HepG2 (cell line): ENCODE measurements around the gene CYSRT1. TPM values are rescaled to one million over a fixed set of nuclear protein-coding genes. Genes with fewer than 3 reads are reported as not detected.

ENCODE experiments used
- ARNT2 ChIP-seq: sonication (generic); formaldehyde crosslinking; IDR thresholded peaks from 2 replicates; pipeline ENCODE4 v1.8.0; 2022; ENCODE audit warnings: mild to moderate bottlenecking, low read depth, missing genetic modification reagents, moderate library complexity
- FOSL2 ChIP-seq: sonication (generic); formaldehyde crosslinking; IDR thresholded peaks from 2 replicates; pipeline ENCODE4 v1.4.0; 2020; ENCODE audit warnings: missing genetic modification reagents
- HOXA3 ChIP-seq: sonication (generic); formaldehyde crosslinking; IDR thresholded peaks from 2 replicates; pipeline ENCODE4 v1.5.0; 2020; ENCODE audit warnings: missing genetic modification reagents
- NFKB2 ChIP-seq: sonication (generic); formaldehyde crosslinking; IDR thresholded peaks from 2 replicates; pipeline ENCODE4 v1.4.0; 2020; ENCODE audit warnings: missing genetic modification reagents, borderline replicate concordance
- REPIN1 ChIP-seq: sonication (generic); formaldehyde crosslinking; IDR thresholded peaks from 2 replicates; pipeline ENCODE4 v1.8.0; 2022; ENCODE audit warnings: missing genetic modification reagents, low read depth, mild to moderate bottlenecking, borderline replicate concordance
- ZKSCAN8 ChIP-seq: IDR thresholded peaks from 2 replicates; pipeline ENCODE4 v1.6.1; 2016; ENCODE audit warnings: borderline replicate concordance, missing genetic modification reagents, missing compliant biosample characterization
- ZNF335 ChIP-seq: sonication (generic); formaldehyde crosslinking; IDR thresholded peaks from 2 replicates; pipeline ENCODE4 v1.4.0; 2020; ENCODE audit warnings: missing genetic modification reagents
- ZNF556 ChIP-seq: sonication (generic); formaldehyde crosslinking; IDR thresholded peaks from 2 replicates; pipeline ENCODE4 v1.4.0; 2020; ENCODE audit warnings: mild to moderate bottlenecking, missing genetic modification reagents, borderline replicate concordance
- ZNF768 ChIP-seq: sonication (generic); formaldehyde crosslinking; IDR thresholded peaks from 2 replicates; pipeline ENCODE4 v1.4.0; 2020; ENCODE audit warnings: missing genetic modification reagents
- ZNF792 ChIP-seq: IDR thresholded peaks from 2 replicates; pipeline ENCODE4 v1.6.1; 2016
- polyA plus RNA-seq, 8 experiments: library from polyadenylated mRNA; depleted of rRNA in 3 of 8; stranded (reverse) in 7 of 8; unstranded in 1 of 8; fragments of >200 nt; fragmentation: Illumina TruSeq in 4 of 8; extraction: Trizol in 4 of 8; gene quantifications; 2 replicates each; pipeline versions ENCODE4 v1.2.1 to v1.2.3, GENCODE V29; 2011 to 2016; ENCODE audit warnings: low read depth in 4 of 8, missing spikeins in 1 of 8, mixed read lengths in 1 of 8; ENCODE audit not compliant: insufficient read depth in 1 of 8
- total RNA-seq, 5 experiments: library from RNA; depleted of rRNA; stranded (reverse); fragments of >200 nt; fragmentation: Illumina TruSeq; extraction: Trizol; gene quantifications; 2 replicates each; pipeline ENCODE4 v1.2.3, GENCODE V29; 2016; ENCODE audit warnings: low read depth in 1 of 5
- TF ChIP-seq, protein P1 (sequence below): sonication (generic); formaldehyde crosslinking; conservative IDR thresholded peaks from 2 replicates; pipeline ENCODE4 v1.4.0; 2020; ENCODE audit warnings: mild to moderate bottlenecking, missing genetic modification reagents, moderate library complexity
- TF ChIP-seq, protein P2 (sequence below): sonication (generic); formaldehyde crosslinking; IDR thresholded peaks from 2 replicates; pipeline ENCODE4 v1.8.0; 2022; ENCODE audit warnings: mild to moderate bottlenecking, missing genetic modification reagents, borderline replicate concordance
- TF ChIP-seq, protein P3 (sequence below): sonication (generic); formaldehyde crosslinking; IDR thresholded peaks from 2 replicates; pipeline ENCODE4 v1.9.0; 2022; ENCODE audit warnings: low read depth, missing genetic modification reagents
- TF ChIP-seq, protein P4 (sequence below): IDR thresholded peaks from 2 replicates; pipeline ENCODE4 v1.4.0; 2020; ENCODE audit warnings: mild to moderate bottlenecking, missing genetic modification reagents
- TF ChIP-seq, protein P5 (sequence below): sonication (generic); formaldehyde crosslinking; IDR thresholded peaks from 2 replicates; pipeline ENCODE4 v1.5.0; 2020; ENCODE audit warnings: missing genetic modification reagents

The CYSRT1 gene
- total and polyA plus RNA-seq, 2 of the 13 experiments (the other 11 are each of a cell fraction or from before 2014, with no cell fraction given), result 1.5 to 2.1 TPM

DNA sequence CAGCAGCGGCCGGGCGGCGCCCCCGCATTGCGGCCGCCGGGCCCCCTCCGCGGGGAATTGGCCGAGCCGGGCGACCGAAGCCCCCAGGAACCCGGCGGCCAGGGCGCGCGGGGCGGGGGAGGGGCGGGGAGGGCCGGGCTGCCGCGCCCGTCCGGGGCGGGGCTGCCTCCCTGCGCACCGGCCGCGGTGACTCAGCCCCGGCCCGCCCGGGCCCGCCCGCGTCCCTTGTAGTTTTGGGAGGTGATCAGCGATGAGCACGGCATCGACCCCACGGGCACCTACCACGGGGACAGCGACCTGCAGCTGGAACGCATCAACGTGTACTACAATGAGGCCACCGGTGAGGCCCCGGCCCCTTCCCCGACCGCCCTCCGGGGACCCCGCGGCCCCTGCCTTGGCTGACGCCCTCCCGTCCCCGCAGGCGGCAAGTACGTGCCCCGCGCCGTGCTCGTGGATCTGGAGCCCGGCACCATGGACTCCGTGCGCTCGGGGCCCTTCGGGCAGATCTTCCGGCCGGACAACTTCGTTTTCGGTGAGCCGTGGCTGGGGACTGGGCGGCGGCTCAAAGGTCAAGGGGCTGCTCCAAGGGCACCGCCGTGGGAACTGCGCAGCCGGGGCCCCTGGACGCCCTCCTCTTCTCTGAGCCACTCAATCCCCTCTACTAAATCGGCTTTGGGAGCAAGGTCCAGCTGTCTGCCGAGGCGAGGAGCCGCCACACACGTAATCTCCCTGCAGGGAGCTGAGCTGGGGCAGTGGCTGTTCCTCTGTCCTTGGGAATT is 16.7 kb downstream of the CYSRT1 start (continued):
- TF ChIP-seq, protein P1, sequence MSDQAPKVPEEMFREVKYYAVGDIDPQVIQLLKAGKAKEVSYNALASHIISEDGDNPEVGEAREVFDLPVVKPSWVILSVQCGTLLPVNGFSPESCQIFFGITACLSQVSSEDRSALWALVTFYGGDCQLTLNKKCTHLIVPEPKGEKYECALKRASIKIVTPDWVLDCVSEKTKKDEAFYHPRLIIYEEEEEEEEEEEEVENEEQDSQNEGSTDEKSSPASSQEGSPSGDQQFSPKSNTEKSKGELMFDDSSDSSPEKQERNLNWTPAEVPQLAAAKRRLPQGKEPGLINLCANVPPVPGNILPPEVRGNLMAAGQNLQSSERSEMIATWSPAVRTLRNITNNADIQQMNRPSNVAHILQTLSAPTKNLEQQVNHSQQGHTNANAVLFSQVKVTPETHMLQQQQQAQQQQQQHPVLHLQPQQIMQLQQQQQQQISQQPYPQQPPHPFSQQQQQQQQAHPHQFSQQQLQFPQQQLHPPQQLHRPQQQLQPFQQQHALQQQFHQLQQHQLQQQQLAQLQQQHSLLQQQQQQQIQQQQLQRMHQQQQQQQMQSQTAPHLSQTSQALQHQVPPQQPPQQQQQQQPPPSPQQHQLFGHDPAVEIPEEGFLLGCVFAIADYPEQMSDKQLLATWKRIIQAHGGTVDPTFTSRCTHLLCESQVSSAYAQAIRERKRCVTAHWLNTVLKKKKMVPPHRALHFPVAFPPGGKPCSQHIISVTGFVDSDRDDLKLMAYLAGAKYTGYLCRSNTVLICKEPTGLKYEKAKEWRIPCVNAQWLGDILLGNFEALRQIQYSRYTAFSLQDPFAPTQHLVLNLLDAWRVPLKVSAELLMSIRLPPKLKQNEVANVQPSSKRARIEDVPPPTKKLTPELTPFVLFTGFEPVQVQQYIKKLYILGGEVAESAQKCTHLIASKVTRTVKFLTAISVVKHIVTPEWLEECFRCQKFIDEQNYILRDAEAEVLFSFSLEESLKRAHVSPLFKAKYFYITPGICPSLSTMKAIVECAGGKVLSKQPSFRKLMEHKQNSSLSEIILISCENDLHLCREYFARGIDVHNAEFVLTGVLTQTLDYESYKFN (CRISPR knock-in tag), result peak; percentile 78
- TF ChIP-seq ZNF335 (CRISPR knock-in tag) (no peak), ZNF768 (CRISPR knock-in tag) (peak; percentile 47; the same call in 1 of the 2 replicates), ZKSCAN8 (CRISPR knock-in tag) (no peak), ARNT2 (CRISPR knock-in tag) (0 out of 2 replicates have a peak, but pooled peaks have one; percentile 13), FOSL2 (CRISPR knock-in tag) (no peak), ZNF556 (CRISPR knock-in tag) (peak; percentile 27; the same call in 1 of the 2 replicates), NFKB2 (CRISPR knock-in tag) (peak; percentile 67; the same call in 1 of the 2 replicates), HOXA3 (CRISPR knock-in tag) (peak; percentile 60), ZNF792 (CRISPR knock-in tag) (no peak), REPIN1 (CRISPR knock-in tag) (0 out of 2 replicates have a peak, but pooled peaks have one; percentile 64)
- TF ChIP-seq, protein P2, sequence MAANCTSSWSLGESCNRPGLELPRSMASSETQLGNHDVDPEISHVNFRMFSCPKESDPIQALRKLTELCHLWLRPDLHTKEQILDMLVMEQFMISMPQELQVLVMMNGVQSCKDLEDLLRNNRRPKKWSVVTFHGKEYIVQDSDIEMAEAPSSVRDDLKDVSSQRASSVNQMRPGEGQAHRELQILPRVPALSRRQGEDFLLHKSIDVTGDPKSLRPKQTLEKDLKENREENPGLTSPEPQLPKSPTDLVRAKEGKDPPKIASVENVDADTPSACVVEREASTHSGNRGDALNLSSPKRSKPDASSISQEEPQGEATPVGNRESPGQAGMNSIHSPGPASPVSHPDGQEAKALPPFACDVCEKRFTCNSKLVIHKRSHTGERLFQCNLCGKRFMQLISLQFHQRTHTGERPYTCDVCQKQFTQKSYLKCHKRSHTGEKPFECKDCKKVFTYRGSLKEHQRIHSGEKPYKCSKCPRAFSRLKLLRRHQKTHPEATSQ (CRISPR knock-in tag), result 0 out of 2 replicates have a peak, but pooled peaks have one; percentile 33
- TF ChIP-seq, protein P3, sequence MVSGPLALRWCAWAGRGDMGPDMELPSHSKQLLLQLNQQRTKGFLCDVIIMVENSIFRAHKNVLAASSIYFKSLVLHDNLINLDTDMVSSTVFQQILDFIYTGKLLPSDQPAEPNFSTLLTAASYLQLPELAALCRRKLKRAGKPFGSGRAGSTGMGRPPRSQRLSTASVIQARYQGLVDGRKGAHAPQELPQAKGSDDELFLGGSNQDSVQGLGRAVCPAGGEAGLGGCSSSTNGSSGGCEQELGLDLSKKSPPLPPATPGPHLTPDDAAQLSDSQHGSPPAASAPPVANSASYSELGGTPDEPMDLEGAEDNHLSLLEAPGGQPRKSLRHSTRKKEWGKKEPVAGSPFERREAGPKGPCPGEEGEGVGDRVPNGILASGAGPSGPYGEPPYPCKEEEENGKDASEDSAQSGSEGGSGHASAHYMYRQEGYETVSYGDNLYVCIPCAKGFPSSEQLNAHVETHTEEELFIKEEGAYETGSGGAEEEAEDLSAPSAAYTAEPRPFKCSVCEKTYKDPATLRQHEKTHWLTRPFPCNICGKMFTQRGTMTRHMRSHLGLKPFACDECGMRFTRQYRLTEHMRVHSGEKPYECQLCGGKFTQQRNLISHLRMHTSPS, result no peak
- TF ChIP-seq, protein P4, sequence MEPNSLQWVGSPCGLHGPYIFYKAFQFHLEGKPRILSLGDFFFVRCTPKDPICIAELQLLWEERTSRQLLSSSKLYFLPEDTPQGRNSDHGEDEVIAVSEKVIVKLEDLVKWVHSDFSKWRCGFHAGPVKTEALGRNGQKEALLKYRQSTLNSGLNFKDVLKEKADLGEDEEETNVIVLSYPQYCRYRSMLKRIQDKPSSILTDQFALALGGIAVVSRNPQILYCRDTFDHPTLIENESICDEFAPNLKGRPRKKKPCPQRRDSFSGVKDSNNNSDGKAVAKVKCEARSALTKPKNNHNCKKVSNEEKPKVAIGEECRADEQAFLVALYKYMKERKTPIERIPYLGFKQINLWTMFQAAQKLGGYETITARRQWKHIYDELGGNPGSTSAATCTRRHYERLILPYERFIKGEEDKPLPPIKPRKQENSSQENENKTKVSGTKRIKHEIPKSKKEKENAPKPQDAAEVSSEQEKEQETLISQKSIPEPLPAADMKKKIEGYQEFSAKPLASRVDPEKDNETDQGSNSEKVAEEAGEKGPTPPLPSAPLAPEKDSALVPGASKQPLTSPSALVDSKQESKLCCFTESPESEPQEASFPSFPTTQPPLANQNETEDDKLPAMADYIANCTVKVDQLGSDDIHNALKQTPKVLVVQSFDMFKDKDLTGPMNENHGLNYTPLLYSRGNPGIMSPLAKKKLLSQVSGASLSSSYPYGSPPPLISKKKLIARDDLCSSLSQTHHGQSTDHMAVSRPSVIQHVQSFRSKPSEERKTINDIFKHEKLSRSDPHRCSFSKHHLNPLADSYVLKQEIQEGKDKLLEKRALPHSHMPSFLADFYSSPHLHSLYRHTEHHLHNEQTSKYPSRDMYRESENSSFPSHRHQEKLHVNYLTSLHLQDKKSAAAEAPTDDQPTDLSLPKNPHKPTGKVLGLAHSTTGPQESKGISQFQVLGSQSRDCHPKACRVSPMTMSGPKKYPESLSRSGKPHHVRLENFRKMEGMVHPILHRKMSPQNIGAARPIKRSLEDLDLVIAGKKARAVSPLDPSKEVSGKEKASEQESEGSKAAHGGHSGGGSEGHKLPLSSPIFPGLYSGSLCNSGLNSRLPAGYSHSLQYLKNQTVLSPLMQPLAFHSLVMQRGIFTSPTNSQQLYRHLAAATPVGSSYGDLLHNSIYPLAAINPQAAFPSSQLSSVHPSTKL (CRISPR knock-in tag), result 0 out of 2 replicates have a peak, but pooled peaks have one; percentile 37
- TF ChIP-seq, protein P5, sequence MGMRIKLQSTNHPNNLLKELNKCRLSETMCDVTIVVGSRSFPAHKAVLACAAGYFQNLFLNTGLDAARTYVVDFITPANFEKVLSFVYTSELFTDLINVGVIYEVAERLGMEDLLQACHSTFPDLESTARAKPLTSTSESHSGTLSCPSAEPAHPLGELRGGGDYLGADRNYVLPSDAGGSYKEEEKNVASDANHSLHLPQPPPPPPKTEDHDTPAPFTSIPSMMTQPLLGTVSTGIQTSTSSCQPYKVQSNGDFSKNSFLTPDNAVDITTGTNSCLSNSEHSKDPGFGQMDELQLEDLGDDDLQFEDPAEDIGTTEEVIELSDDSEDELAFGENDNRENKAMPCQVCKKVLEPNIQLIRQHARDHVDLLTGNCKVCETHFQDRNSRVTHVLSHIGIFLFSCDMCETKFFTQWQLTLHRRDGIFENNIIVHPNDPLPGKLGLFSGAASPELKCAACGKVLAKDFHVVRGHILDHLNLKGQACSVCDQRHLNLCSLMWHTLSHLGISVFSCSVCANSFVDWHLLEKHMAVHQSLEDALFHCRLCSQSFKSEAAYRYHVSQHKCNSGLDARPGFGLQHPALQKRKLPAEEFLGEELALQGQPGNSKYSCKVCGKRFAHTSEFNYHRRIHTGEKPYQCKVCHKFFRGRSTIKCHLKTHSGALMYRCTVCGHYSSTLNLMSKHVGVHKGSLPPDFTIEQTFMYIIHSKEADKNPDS (CRISPR knock-in tag), result 0 out of 2 replicates have a peak, but pooled peaks have one; percentile 57
